Measurements from ENCODE around the gene TPI1.

The TPI1 gene

DNA sequence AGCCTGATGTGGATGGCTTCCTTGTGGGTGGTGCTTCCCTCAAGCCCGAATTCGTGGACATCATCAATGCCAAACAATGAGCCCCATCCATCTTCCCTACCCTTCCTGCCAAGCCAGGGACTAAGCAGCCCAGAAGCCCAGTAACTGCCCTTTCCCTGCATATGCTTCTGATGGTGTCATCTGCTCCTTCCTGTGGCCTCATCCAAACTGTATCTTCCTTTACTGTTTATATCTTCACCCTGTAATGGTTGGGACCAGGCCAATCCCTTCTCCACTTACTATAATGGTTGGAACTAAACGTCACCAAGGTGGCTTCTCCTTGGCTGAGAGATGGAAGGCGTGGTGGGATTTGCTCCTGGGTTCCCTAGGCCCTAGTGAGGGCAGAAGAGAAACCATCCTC is 3.0 kb downstream of the TPI1 start:
- TF ChIP-seq POLR2AphosphoS5 (IDR thresholded peaks at IDR 0.05; ENCODE audit: low read depth, low read length), result peak; percentile 50; the same call in 1 of the 2 replicates

DNA sequence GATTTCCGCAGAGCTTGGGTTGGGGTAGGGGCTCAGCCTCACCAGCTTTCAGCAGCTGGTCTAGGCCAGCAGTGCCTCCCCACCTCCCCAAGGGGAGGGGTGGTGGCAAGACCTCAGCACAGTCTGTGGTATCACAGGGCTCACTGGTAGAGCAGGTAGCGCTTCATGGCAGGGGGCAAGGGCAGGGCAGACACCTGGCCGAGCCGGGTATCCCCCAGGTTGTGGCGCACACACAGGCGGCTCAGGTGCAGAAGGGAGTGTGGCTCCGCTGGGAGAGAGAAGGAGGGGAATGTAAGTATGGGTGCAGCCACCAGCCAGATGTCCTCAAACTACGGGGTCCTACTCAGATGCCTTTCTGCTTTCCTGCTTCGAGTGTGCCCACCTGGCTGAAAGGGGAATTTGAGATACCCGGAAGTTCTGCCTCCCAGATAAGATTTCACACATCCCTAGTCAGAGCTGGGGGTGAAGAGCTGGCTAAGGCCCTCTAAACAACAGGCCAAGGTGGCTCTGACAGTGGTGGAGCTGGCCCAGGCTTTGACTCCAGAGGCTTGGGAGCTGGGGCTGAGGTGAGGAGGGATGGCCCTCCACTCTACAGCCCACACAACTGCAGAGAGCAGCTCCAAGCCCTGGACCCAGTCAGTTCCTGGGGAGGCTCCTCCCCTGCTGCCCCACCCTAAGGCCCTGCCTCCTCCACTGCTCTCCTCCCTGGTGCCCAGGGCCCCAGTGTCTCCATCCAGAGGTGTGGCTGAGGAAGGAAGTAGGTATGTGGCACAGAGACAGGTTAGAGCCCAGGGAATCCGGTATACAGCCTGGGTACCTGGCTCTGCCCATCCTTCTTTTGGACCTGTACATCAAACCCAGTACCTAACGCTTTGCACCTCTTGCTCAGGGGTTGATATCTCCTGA is 4.0 kb downstream of the TPI1 start:
- TF ChIP-seq POLR2AphosphoS5 (IDR thresholded peaks at IDR 0.05; ENCODE audit: low read depth, low read length) (peak; percentile 83), FOXP2 (optimal IDR thresholded peaks at IDR 0.05; ENCODE audit: borderline replicate concordance, extremely low read depth, extremely low read length, insufficient read depth) (no peak), TAF1 (IDR thresholded peaks at IDR 0.05; ENCODE audit: borderline replicate concordance, insufficient read depth, low read length) (no peak), SIN3A (IDR thresholded peaks at IDR 0.05; ENCODE audit: borderline replicate concordance, insufficient read depth, low read length) (no peak)
- TF ChIP-seq, protein P1, sequence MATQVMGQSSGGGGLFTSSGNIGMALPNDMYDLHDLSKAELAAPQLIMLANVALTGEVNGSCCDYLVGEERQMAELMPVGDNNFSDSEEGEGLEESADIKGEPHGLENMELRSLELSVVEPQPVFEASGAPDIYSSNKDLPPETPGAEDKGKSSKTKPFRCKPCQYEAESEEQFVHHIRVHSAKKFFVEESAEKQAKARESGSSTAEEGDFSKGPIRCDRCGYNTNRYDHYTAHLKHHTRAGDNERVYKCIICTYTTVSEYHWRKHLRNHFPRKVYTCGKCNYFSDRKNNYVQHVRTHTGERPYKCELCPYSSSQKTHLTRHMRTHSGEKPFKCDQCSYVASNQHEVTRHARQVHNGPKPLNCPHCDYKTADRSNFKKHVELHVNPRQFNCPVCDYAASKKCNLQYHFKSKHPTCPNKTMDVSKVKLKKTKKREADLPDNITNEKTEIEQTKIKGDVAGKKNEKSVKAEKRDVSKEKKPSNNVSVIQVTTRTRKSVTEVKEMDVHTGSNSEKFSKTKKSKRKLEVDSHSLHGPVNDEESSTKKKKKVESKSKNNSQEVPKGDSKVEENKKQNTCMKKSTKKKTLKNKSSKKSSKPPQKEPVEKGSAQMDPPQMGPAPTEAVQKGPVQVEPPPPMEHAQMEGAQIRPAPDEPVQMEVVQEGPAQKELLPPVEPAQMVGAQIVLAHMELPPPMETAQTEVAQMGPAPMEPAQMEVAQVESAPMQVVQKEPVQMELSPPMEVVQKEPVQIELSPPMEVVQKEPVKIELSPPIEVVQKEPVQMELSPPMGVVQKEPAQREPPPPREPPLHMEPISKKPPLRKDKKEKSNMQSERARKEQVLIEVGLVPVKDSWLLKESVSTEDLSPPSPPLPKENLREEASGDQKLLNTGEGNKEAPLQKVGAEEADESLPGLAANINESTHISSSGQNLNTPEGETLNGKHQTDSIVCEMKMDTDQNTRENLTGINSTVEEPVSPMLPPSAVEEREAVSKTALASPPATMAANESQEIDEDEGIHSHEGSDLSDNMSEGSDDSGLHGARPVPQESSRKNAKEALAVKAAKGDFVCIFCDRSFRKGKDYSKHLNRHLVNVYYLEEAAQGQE (IDR thresholded peaks at IDR 0.05; ENCODE audit: insufficient read depth in 1 of 2, low read depth in 2 of 2, low read length in 2 of 2), result no peak

DNA sequence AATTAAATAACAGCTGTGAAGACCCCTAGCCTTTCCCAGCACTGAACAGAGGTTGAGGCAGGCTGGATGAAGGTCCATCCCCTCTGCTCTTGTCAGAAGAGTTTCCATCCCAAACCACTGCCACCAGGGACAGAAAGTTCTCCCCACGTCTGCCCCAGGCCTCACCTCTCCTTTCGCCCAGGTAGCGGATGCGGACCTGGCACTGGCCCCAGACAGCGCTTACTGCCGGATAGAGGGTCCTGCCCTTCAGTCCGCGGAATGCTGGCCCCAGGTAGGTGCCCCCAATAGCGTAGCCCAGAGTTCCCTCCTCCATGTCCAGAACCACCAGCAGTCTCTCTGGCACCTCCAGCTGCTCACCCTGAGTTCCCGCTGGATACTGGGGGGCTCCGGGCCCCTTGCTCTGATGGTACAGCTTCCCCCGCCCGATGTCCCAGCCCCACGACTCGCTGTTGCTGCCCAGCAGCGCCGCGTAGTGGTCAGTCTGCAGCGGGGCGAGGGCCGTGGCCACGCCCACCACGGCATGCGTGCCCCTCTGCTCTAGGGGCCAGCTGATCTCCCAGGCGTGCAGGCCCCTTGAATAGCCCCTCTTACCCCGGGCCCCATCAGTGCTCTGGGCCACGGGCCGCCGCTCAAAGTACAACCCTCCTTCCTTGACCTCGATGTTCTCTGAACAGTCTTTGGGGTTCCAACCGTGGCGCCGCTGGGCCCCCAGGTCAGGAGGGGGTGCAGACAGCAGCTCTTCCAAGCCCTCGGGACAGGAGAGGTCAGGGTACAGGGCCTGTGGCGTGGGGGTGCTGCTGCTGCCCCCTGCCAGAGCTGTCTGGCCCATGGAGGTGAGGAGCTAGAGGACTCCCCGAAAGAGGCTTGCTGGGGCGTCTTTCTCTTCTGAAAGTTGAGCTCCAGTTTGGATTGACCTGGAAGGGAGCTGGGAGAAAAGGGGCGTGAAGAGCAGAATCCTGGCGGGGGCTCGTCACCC is 5.0 kb downstream of the TPI1 start:
- TF ChIP-seq, protein P1 (IDR thresholded peaks at IDR 0.05; ENCODE audit: insufficient read depth in 1 of 2, low read depth in 2 of 2, low read length in 2 of 2), result no peak
- TF ChIP-seq TAF1 (IDR thresholded peaks at IDR 0.05; ENCODE audit: borderline replicate concordance, insufficient read depth, low read length) (no peak; the same call in 1 of the 2 replicates), FOXP2 (optimal IDR thresholded peaks at IDR 0.05; ENCODE audit: borderline replicate concordance, extremely low read depth, extremely low read length, insufficient read depth) (no peak), POLR2AphosphoS5 (IDR thresholded peaks at IDR 0.05; ENCODE audit: low read depth, low read length) (peak; percentile 53; the same call in 1 of the 2 replicates), SIN3A (IDR thresholded peaks at IDR 0.05; ENCODE audit: borderline replicate concordance, insufficient read depth, low read length) (peak; percentile 97)

DNA sequence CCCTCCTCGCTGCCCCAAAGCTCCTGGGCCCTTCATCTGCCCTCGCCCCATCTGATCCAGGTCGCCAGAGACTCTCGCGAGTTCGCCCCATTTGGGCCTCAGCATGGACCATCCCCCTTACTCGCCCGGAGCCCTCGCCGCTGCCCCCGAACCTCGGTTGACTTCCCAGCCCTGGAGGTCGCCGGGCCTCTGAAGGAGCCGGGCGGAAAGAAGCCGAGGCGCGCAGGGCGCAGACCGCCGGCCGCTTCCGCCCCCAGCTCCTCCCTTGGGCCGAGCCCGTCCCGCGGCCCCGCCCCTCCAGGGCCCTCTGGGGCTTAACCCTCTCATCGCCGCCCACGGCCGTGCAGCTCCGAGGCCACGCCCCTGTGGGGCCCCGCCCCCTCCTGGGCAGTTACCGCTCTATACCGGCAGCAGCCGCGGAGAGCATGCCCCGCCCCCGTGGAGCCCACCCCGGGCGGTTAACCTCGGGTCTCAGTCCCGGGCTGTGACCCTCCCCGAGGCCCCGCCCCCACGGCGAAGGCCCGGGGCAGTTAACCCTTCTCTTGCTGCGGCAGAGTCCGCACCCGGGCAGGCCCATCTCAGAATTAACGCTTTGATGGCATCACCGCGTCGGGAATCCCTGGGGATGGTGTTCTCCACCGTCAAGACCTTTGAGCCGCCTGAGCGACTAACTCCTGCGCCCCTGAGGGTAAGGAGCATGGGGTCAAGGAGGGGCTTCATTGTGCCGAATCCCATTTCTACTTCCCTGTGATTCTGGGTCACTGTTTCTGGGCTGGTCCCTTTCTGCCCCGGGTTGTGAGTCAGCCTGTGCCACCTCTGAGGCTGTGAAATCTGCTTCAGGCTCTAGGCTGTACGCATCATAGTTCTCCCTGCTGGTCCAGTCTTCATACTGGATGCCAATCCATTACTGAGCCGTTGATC is 6.0 kb downstream of the TPI1 start, which contains the start of gene SPSB2:
TSS of gene SPSB2 (minus strand) at position 210 of the 921 bp plus-strand sequence. CDS start 402 bp downstream, outside the sequence.
- TF ChIP-seq TAF1 (IDR thresholded peaks at IDR 0.05; ENCODE audit: borderline replicate concordance, insufficient read depth, low read length) (peak; percentile 71; the same call in 1 of the 2 replicates), FOXP2 (optimal IDR thresholded peaks at IDR 0.05; ENCODE audit: borderline replicate concordance, extremely low read depth, extremely low read length, insufficient read depth) (no peak), SIN3A (IDR thresholded peaks at IDR 0.05; ENCODE audit: borderline replicate concordance, insufficient read depth, low read length) (peak; percentile 81; the same call in 1 of the 2 replicates), POLR2AphosphoS5 (IDR thresholded peaks at IDR 0.05; ENCODE audit: low read depth, low read length) (peak; percentile 84; the same call in 1 of the 2 replicates)
- TF ChIP-seq, protein P1 (IDR thresholded peaks at IDR 0.05; ENCODE audit: insufficient read depth in 1 of 2, low read depth in 2 of 2, low read length in 2 of 2), result 0 out of 4 replicates have a peak, but pooled peaks of 1 of the 2 experiments have one; percentile 29

Measured in PFSK-1 (cell line).